Gastrocnemius medialis (tissue), 4 donors: ENCODE data around the gene TSEN2. TPM values are rescaled to one million over a fixed set of nuclear protein-coding genes. Genes with fewer than 3 reads are reported as not detected.
A peak's percentile ranks its signal among the peaks of the same experiment; 100 is the strongest.

Experiments
- ATAC-seq, 2 donors: fragments of 150-250 bp; one replicate each; pipeline ENCODE4 v1.9.1; 2016
- DNase-seq, 2 donors: peaks; one replicate each; pipeline ENCODE4 v3.0.0-alpha.2; 2019
- H3K27ac ChIP-seq, 4 donors: fragments of 200-600 bp; sonication (generic); 1 replicate in 1 of 4; 2 replicates in 3 of 4; pipeline ENCODE4 v1.5.1; 2016 to 2018; ENCODE audit warnings: mild to moderate bottlenecking in 2 of 4, moderate library complexity in 1 of 4
- H3K27me3 ChIP-seq, 3 donors: fragments of 200-600 bp; sonication (generic) in 2 of 3; 1 replicate in 1 of 3; 2 replicates in 2 of 3; pipeline versions ENCODE4 v1.5.1 to v1.6.0; 2016 to 2019; ENCODE audit warnings: mild to moderate bottlenecking in 1 of 3, moderate library complexity in 1 of 3
- H3K36me3 ChIP-seq, 2 donors: fragments of 200-600 bp; sonication (generic) in 1 of 2; one replicate each; pipeline ENCODE4 v1.5.1; 2017 to 2018
- H3K4me1 ChIP-seq, 2 donors: fragments of 200-600 bp; sonication (generic) in 1 of 2; one replicate each; pipeline ENCODE4 v1.5.1; 2016 to 2017; ENCODE audit warnings: mild to moderate bottlenecking in 2 of 2
- H3K4me3 ChIP-seq, 4 donors: fragments of 200-600 bp; sonication (generic) in 3 of 4; 1 replicate in 1 of 4; 2 replicates in 3 of 4; pipeline ENCODE4 v1.5.1; 2016 to 2019; ENCODE audit warnings: mild to moderate bottlenecking in 2 of 4
- H3K9me3 ChIP-seq, 3 donors: fragments of 200-600 bp; sonication (generic) in 2 of 3; 1 replicate in 1 of 3; 2 replicates in 2 of 3; pipeline ENCODE4 v1.5.1; 2016 to 2019
- CTCF ChIP-seq, 5 experiments: fragments of 450-650 bp in 3 of 5; fragments of 200-600 bp in 2 of 5; sonication (generic) in 2 of 5; IDR thresholded peaks in 4 of 5; conservative IDR thresholded peaks in 1 of 5; 1 replicate in 4 of 5; 2 replicates in 1 of 5; pipeline ENCODE4 v1.5.1; 2016 to 2019; ENCODE audit warnings: antibody characterized with exemption in 5 of 5, mild to moderate bottlenecking in 3 of 5, moderate library complexity in 3 of 5
- POLR2A ChIP-seq, 2 donors: fragments of 450-650 bp; IDR thresholded peaks; one replicate each; pipeline ENCODE4 v1.6.1; 2017; ENCODE audit warnings: antibody characterized with exemption in 2 of 2, mild to moderate bottlenecking in 2 of 2, moderate library complexity in 2 of 2
- in situ Hi-C, 4 donors: fragments of 200-750 bp; cut with MboI; loops; one replicate each; pipeline versions ENCODE4 v1.15.0 to v1.8.0; 2017; ENCODE audit warnings: low sequenced_read_pairs in 4 of 4
- intact Hi-C: fragments of 100-400 bp; cut with DNase I; formaldehyde crosslinking; loops from one replicate; pipeline ENCODE4 v1.15.1; 2023; ENCODE audit warnings: low total_unique reads
- total RNA-seq, 4 donors: library from RNA; depleted of rRNA; stranded (reverse); fragments of >200 nt; gene quantifications; one replicate each; pipeline versions ENCODE4 v1.1.0 to v1.2.3, GENCODE V29; 2016

The TSEN2 gene
- total RNA-seq, 4 donors from 2014 or later, result 10.7 to 19.5 (median 12.0) TPM

- intact Hi-C loops, result no loop called here
- no peak for TF ChIP-seq POLR2A (IDR thresholded peaks at IDR 0.05)
- no peak for TF ChIP-seq CTCF (IDR thresholded peaks at IDR 0.05 in 4 of 5, conservative IDR thresholded peaks at IDR 0.05 in 1 of 5)
Measured at GRCh38 chr3:12560505-12561190, 76.4 kb downstream of the TSEN2 start.

DNA sequence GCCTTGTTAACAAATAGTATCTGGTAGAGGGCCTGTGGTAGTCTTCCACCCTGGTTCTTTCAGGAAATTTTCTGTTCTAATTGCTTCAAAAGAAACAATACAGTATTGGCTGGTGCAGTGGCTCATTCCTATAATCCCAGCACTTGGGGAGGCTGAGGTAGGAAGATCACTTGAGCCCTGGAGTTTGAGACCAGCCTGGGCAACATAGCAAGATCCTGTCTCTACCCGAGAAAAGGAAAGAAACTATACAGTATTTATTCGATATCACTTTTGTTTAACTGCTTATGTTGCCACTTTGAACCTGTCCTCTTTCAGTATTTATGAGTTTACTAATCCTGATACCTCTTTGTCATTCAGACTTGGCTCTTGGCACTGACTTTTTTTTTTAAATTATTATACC lies 77.1 kb downstream of the TSEN2 start:
- in situ Hi-C loops (loop anchor here in 1 of 4 donors (25.0 kb wide), 1 partner anchor 151 kb away; no protein-coding TSS in a partner anchor), intact Hi-C loops (no loop called here)
- Histone ChIP-seq H3K36me3 (no peaks in the 10 kb centered on the region), H3K9me3 (no peaks in the 10 kb centered on the region), H3K27ac (peak overlapping the region; percentile 96 to 99 (median 98)), H3K4me1 (peaks cover 66 to 72% of the 10 kb centered on the region in 2 donors), H3K4me3 (no peak overlapping the region), H3K27me3 (no peaks in the 10 kb centered on the region)
- no peak for DNase-seq
- ATAC-seq, result no peak
- TF ChIP-seq CTCF (IDR thresholded peaks at IDR 0.05 in 4 of 5, conservative IDR thresholded peaks at IDR 0.05 in 1 of 5), result no peak
- TF ChIP-seq POLR2A (IDR thresholded peaks at IDR 0.05), result no peak

More at GRCh38 chr3:12560505-12561190, 76.4 kb downstream of the TSEN2 start:
- DNase-seq (no peak), ATAC-seq (no peak)
- Histone ChIP-seq H3K27ac (peak overlapping the region; percentile 96 to 99 (median 98)), H3K36me3 (no peaks in the 10 kb centered on the region), H3K9me3 (no peaks in the 10 kb centered on the region), H3K4me1 (peaks cover 70 to 79% of the 10 kb centered on the region in 2 donors), H3K27me3 (no peaks in the 10 kb centered on the region), H3K4me3 (no peak overlapping the region)
- in situ Hi-C loops, result loop anchor here in 1 of 4 donors (25.0 kb wide), 1 partner anchor 152 kb away; no protein-coding TSS in a partner anchor

DNA sequence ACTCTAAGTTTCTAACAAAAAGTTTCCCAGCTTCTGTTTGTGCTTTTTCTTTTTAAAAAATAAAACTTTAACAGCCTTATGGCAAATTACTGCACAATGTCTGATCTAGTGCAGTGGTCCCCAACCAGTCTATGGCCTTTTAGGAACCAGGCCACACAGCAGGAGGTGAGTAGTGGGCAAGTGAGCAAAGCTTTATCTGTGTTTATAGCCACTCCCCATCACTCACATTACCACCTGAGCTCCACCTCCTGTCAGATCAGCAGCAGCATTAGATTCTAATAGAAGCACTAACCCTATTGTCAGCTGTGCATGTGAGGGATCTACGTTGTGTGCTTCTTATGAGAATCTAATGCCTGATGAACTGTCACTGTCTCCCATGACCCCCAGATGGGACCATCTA lies 78.2 kb downstream of the TSEN2 start:
- ATAC-seq, result no peak
- Histone ChIP-seq H3K4me3 (no peak overlapping the region), H3K36me3 (no peaks in the 10 kb centered on the region), H3K27ac (peak overlapping the region; percentile 66 to 99 (median 96)), H3K4me1 (peaks cover 66 to 71% of the 10 kb centered on the region in 2 donors), H3K27me3 (no peaks in the 10 kb centered on the region), H3K9me3 (no peaks in the 10 kb centered on the region)
- intact Hi-C loops, result no loop called here
- TF ChIP-seq POLR2A (IDR thresholded peaks at IDR 0.05), result no peak
- TF ChIP-seq CTCF (IDR thresholded peaks at IDR 0.05 in 4 of 5, conservative IDR thresholded peaks at IDR 0.05 in 1 of 5), result no peak
- in situ Hi-C loops, result loop anchor here in 1 of 4 donors (25.0 kb wide), 1 partner anchor 150 kb away; no protein-coding TSS in a partner anchor
- no peak for DNase-seq

DNA sequence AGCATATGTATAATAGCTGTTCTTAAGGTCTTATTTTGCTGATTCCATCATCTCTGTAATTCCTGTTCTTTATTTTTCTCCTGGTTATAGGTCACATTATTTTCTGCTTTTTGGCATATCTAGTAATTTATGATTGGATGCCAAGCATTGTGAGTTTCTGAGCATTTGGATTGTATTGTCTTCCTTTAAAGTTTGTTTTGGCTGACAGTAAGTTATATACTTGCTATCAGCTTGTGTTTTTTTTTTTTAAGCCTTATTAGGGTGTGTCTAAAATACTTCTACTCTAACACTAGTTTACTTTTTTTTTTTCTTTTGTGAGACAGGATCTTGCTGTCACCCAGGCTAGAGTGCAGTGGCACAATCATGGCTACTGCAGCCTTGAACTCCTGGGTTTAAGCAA lies 82.7 kb downstream of the TSEN2 start:
- intact Hi-C loops, result loop anchor here (5.0 kb wide), 1 partner anchor 35 kb away; no protein-coding TSS in a partner anchor
- Histone ChIP-seq H3K27me3 (no peaks in the 10 kb centered on the region), H3K9me3 (no peaks in the 10 kb centered on the region), H3K36me3 (peaks cover 0 to 27% of the 10 kb centered on the region in 2 donors), H3K4me1 (peaks cover 29 to 32% of the 10 kb centered on the region in 2 donors), H3K4me3 (no peak overlapping the region), H3K27ac (no peak overlapping the region)
- ATAC-seq (no peak), DNase-seq (no peak)
- no peak for TF ChIP-seq POLR2A (IDR thresholded peaks at IDR 0.05)
- TF ChIP-seq CTCF (IDR thresholded peaks at IDR 0.05 in 4 of 5, conservative IDR thresholded peaks at IDR 0.05 in 1 of 5), result no peak
- in situ Hi-C loops, result loop anchor here in 1 of 4 donors (25.0 kb wide), 1 partner anchor 145 kb away; no protein-coding TSS in a partner anchor
